Lower leg skin (tissue), 3 donors: ENCODE data around the gene FBXL20.

ENCODE experiments used
- POLR2A ChIP-seq, 2 donors: fragments of 450-650 bp; IDR thresholded peaks; one replicate each; pipeline ENCODE4 v1.6.1; 2016 to 2017; ENCODE audit warnings: antibody characterized with exemption in 2 of 2, mild to moderate bottlenecking in 1 of 2, moderate library complexity in 1 of 2
- TF ChIP-seq, protein P1 (sequence below), 3 donors: fragments of 450-650 bp; IDR thresholded peaks; one replicate each; pipeline ENCODE4 v1.5.1; 2016; ENCODE audit warnings: antibody characterized with exemption in 3 of 3, mild to moderate bottlenecking in 3 of 3, moderate library complexity in 2 of 3

DNA sequence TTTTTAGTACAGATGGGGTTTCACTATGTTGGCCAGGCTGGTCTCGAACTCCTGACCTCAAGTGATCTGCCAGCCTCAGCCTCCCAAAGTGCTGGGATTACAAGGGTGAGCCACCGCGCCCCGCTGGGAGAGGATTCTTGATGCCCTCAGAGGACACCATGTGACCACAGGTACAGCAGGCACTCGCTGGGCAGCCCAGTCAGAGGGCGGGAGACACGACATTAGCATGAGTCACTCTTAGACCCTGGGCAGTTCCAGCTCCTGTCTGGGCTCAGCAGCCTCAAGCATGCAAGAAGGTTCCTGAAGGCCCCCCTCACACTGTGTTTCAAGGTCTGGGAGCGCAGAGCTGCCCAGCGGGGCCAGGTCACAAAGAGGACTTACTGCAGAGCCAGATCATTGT lies 187.6 kb downstream of the FBXL20 start:
- no peak for TF ChIP-seq POLR2A (IDR thresholded peaks at IDR 0.05)
- TF ChIP-seq, protein P1, sequence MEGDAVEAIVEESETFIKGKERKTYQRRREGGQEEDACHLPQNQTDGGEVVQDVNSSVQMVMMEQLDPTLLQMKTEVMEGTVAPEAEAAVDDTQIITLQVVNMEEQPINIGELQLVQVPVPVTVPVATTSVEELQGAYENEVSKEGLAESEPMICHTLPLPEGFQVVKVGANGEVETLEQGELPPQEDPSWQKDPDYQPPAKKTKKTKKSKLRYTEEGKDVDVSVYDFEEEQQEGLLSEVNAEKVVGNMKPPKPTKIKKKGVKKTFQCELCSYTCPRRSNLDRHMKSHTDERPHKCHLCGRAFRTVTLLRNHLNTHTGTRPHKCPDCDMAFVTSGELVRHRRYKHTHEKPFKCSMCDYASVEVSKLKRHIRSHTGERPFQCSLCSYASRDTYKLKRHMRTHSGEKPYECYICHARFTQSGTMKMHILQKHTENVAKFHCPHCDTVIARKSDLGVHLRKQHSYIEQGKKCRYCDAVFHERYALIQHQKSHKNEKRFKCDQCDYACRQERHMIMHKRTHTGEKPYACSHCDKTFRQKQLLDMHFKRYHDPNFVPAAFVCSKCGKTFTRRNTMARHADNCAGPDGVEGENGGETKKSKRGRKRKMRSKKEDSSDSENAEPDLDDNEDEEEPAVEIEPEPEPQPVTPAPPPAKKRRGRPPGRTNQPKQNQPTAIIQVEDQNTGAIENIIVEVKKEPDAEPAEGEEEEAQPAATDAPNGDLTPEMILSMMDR (IDR thresholded peaks at IDR 0.05) = no peak
